DOHH2 (cell line): ENCODE results near the gene GLI3.

Experiments
- CTCF ChIP-seq: fragments of 200-600 bp; sonication (generic); IDR thresholded peaks from one replicate; pipeline ENCODE4 v1.5.1; 2014; ENCODE audit warnings: antibody characterized with exemption, mild to moderate bottlenecking, low read depth, low read length; ENCODE audit not compliant: poor library complexity, severe bottlenecking
- EZH2phosphoT487 ChIP-seq: fragments of 200-600 bp; sonication (generic); IDR thresholded peaks from 2 replicates; pipeline ENCODE4 v1.6.1; 2017; ENCODE audit warnings: borderline replicate concordance, mild to moderate bottlenecking, antibody characterized with exemption, low read length, moderate library complexity, mixed read lengths

- TF ChIP-seq CTCF, result no peak
- no peak for TF ChIP-seq EZH2phosphoT487
Observed at GRCh38 chr7:42192851-42193461, 44.1 kb downstream of the GLI3 start.
